ENCODE data around the gene RBM7.

DNA sequence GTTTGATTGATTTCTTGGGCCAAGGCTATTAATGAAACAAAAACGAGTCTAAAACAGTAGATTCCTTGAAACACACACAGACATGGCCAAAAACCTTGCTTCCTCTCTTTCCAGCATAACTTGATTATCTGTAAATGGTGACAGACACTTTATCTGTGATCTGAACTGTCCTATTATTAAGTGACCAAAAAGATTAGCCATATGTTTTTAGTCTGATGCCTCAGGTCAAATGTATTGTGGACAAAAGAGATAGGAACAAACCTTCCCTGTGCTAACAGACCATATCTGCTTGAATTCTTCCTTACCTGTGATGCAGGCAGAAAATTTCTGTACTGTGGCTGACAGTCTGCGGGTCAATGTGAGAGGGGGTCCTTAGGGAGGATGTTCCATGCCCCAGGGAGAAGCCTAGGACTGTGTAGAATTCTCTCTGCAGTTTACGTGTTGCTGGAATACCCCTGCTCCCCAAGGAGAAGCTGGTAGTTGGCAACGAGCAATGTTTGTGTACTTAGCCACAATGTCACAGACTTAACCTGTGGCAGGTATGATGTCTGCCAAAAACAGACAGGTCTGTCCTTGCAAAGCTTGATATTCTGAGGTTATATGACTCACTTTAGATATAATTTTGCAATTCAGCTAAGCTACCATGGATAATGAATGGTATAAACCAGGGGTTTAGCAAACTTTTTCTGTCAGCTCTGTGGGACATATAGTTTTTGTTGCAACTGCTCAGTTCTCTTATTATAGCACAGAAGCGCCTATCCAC, 31.4 kb upstream of the RBM7 start:
- TF ChIP-seq, protein P1, sequence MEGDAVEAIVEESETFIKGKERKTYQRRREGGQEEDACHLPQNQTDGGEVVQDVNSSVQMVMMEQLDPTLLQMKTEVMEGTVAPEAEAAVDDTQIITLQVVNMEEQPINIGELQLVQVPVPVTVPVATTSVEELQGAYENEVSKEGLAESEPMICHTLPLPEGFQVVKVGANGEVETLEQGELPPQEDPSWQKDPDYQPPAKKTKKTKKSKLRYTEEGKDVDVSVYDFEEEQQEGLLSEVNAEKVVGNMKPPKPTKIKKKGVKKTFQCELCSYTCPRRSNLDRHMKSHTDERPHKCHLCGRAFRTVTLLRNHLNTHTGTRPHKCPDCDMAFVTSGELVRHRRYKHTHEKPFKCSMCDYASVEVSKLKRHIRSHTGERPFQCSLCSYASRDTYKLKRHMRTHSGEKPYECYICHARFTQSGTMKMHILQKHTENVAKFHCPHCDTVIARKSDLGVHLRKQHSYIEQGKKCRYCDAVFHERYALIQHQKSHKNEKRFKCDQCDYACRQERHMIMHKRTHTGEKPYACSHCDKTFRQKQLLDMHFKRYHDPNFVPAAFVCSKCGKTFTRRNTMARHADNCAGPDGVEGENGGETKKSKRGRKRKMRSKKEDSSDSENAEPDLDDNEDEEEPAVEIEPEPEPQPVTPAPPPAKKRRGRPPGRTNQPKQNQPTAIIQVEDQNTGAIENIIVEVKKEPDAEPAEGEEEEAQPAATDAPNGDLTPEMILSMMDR (IDR thresholded peaks at IDR 0.05): no peak
- TF ChIP-seq POLR2A (IDR thresholded peaks at IDR 0.05): no peak
